Keratinocyte (primary cell): ENCODE data around the gene KCNE4.

Experiments used
- CTCF ChIP-seq, 3 experiments: IDR thresholded peaks in 1 of 3; conservative IDR thresholded peaks in 1 of 3; optimal IDR thresholded peaks in 1 of 3; 2 replicates in 2 of 3; 3 replicates in 1 of 3; pipeline versions ENCODE3 to v1.5.1; 2011; ENCODE audit warnings: low read length in 3 of 3, mild to moderate bottlenecking in 3 of 3, moderate library complexity in 2 of 3, control low read depth in 1 of 3, inconsistent platforms in 1 of 3; ENCODE audit not compliant: insufficient read depth in 2 of 3; ENCODE audit errors: extremely low read depth in 1 of 3
- EZH2 ChIP-seq: IDR thresholded peaks from one replicate; pipeline ENCODE4 v1.6.1; 2012; ENCODE audit warnings: inconsistent platforms, mild to moderate bottlenecking, low read length, moderate library complexity

- TF ChIP-seq CTCF (optimal IDR thresholded peaks at IDR 0.05 in 1 of 3, IDR thresholded peaks at IDR 0.05 in 1 of 3, conservative IDR thresholded peaks at IDR 0.05 in 1 of 3; ENCODE audit: extremely low read depth in 1 of 3, insufficient read depth in 2 of 3, low read length in 3 of 3) (no peak), EZH2 (no peak)
Observed at GRCh38 chr2:223071139-223071538, 19.1 kb downstream of the KCNE4 start.
